G401 (cell line): ENCODE results near the gene MCRIP1. TPM values are rescaled to one million over a fixed set of nuclear protein-coding genes. Genes with fewer than 3 reads are reported as not detected.

ENCODE experiments used
- DNase-seq: peaks from one replicate; pipeline ENCODE4 v3.0.0-alpha.2; 2015; ENCODE audit warnings: low spot score
- in situ Hi-C: cut with HindIII; loops from 2 replicates; pipeline ENCODE4 v1.10.0; 2016; ENCODE audit warnings: low sequenced_read_pairs, mixed read lengths
- total RNA-seq: library from RNA; depleted of rRNA; stranded (reverse); fragments of >200 nt; shearing (Covaris generic); gene quantifications from 2 replicates; pipeline ENCODE4 v1.2.3, GENCODE V29; 2014; rRNA removed

MCRIP1 gene
- 130 and 133 TPM in 2 replicates for total RNA-seq

GRCh38 chr17:81833160-81833920 is at the start of gene MCRIP1:
Gene MCRIP1, minus strand, starts transcription at chr17:81833291. Its CDS starts 8,785 bp downstream, at chr17:81824506.
- DNase-seq = peak; percentile 85
- in situ Hi-C loops = no loop called here

DNA sequence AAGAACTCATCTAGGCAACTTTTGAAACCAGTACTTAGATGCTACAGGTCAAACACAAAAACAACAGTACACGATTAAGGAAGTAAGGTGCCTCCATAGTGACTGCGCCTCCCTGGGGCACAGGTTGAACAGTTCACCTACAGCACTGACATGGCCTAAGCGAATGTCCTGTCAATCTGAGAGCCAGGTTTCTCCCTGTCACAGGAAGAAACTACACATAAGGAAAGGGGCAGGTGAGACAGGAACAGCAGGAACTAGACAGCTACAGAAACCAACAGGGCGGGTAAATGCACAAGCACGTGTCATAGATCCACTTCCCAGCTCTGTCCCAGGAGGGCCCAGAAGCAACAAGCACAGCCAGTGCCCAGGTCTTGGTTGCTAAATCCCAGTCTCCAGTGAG is 46.0 kb upstream of the MCRIP1 start:
- no peak for DNase-seq
- in situ Hi-C loops = no loop called here

GRCh38 chr17:81878294-81878693 is 45.2 kb upstream of the MCRIP1 start:
- DNase-seq = no peak
- in situ Hi-C loops = no loop called here

DNA sequence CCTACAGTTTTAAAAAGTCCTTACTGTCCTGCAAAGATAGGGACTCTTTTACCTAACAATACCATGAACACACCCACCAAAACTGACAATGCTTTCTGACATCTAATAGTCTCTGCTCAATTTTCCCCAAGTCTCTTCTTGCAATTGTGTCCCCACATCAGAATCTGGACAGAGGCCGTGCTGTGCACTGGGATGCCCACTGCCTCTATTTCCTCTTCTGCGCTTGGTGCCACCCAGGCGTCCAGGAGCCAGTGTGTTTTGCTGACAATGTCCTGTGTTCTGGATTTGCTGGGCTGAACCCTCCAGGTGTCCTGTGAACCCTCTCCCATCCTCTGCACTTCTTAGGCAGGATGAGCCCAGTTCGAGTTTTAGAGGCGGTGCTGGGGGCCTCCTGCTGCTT is 44.5 kb upstream of the MCRIP1 start:
- no peak for DNase-seq
- in situ Hi-C loops = no loop called here

DNA sequence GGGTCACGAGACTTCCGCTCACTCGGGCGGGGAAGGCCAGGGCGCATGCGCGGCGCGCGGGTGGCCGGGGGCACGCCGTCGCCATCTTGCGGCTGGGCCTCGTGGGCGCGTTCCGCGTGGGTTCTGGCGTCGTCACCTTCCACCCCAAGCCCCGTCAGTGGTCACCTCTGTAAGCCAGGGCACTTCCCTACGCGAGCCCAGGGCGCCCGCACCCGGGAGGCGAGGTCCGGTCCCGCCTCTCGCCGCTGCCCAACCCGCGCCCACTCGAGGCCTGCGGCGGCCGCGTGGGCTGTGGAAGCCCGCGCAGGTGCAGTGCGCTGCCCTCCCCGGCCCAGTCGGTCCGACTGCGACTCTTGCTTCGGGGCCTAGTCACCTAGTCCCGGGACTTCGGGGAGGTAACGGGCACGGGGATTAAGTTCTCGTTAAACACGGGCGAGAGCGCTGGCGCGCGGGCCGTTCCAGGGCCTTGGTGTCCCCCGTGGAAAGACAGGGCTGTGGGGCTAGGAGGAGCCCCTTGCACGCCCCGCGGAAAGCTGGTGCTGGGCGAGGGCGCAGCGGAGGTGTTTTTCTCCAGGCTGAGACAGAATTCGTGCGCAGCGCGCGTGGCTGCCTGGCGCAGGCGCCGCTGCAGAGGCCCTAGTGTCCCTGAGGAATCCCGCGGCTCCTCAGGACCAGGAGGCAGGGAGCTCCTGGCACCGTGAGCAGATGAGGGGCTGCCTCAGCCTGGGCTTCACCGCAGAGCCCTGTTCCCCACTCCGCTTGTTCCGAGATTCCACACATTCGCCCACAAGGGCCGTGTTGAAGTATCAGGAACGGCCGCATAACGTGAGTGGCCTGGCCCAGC is 38.5 kb upstream of the MCRIP1 start:
- DNase-seq = peak; percentile 83
- in situ Hi-C loops = no loop called here

DNA sequence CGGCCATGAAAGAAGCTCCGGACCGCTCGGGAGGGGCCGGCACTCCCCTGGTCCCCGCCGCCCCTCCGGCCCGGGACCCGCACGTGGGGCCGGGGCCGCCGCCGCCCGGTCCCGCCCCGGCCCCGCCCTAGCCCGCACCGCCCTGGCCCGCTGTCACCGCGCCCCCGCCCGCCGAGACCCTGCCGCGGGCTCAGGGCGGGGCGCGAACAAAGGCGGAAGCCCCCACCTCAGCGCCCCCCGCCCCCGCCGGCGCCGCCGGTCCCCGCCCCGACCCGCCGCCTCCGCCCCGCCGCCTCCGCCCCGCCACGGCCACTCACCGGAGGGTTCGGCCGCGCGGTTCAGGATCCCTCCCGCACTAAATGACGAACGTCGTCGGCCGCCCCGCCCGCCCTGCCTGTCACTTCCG is 37.9 kb upstream of the MCRIP1 start, which contains the start of gene ARHGDIA:
Gene ARHGDIA (minus strand): TSS at position 357 of the 406 bp plus-strand sequence. CDS start 1,407 bp downstream, outside the sequence.
- DNase-seq = no peak
- in situ Hi-C loops = no loop called here

DNA sequence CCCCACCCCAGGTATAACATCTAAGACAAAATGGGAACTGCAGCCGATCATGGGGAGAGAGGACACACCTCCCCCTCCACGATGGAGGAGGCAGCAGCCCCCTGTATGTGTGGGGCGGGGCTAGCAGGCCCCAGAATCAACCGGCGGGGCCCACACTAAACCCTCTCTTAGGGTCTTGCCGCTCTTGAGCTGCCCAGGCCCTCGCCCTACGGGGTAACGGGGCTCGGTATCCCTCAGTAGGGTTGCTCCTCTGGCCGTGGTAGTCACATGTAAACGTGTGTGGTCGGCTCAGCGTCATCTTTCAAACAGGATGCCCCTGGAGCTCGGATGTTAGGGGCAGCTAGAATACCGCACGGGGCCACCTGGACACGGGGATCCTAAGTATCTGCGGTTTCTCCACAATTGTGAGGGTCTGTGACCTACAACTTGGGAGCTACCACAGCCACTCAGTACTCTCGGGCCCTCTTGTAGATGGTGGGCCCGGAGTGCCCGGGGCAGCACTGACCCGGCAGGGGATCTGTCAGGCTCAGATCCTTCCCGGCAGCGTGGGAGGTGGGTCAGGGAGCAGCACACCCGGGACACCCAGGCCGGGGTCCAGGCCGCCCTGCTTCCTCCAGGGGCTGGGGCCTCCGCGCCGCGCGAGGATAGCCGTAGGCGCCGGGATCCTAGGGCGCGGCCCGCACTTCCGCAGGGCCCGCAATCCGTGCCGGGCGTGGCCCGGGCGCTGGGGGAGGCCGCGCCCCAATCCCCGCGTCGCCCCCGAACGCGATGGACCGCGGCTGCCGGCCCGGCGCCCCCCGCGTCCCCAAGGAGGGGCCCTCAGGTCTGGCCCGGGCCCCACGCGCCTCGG is 37.3 kb upstream of the MCRIP1 start:
- in situ Hi-C loops = no loop called here
- no peak for DNase-seq

GRCh38 chr17:81869221-81870130 is 36.4 kb upstream of the MCRIP1 start:
- in situ Hi-C loops = no loop called here
- DNase-seq = peak; percentile 33

GRCh38 chr17:81868674-81869220 is 35.7 kb upstream of the MCRIP1 start:
- no peak for DNase-seq

GRCh38 chr17:81867991-81868673 is 35.0 kb upstream of the MCRIP1 start:
- no peak for DNase-seq

More at GRCh38 chr17:81868674-81869220, 35.7 kb upstream of the MCRIP1 start:
- in situ Hi-C loops = no loop called here

GRCh38 chr17:81867170-81867990 is 34.3 kb upstream of the MCRIP1 start:
- DNase-seq = peak; percentile 35

More at GRCh38 chr17:81867991-81868673, 35.0 kb upstream of the MCRIP1 start:
- in situ Hi-C loops = no loop called here

DNA sequence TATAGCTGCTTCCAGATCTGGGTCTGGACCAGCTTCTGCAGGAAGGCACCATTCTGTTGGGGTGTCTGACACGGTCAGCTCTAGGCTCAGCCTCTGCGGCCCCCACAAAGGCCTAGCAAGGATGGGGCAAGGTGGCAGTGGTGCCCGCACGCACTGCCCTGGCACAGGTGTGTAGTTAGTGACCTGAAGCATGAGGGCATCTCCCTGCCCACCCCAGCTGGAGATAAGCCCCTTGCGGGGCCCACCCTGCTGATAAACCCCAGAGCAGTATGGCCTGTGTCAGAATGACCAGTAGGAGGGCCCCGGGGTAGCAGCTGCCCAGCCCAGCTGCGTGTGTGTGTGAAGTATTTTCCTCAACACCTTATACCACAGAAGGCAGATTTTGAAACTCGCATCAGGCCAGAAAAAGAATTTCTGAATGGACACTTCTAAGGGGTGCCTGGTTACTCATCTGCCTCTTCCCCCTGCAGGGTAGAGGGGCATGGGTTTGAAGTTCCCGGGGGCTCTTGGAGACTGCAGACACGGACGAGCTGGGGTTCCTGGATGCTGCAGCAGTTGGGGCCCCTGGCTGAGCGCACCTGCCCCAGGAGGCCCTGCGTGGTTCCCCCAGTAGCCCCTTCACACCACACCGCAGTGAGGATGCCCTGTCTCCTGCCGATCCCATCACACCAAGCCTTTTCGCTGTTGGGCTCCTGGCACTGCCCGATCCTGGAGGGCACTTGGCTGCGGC is 33.5 kb upstream of the MCRIP1 start:
- in situ Hi-C loops = no loop called here
- no peak for DNase-seq

More at GRCh38 chr17:81867170-81867990, 34.3 kb upstream of the MCRIP1 start:
- in situ Hi-C loops = no loop called here

DNA sequence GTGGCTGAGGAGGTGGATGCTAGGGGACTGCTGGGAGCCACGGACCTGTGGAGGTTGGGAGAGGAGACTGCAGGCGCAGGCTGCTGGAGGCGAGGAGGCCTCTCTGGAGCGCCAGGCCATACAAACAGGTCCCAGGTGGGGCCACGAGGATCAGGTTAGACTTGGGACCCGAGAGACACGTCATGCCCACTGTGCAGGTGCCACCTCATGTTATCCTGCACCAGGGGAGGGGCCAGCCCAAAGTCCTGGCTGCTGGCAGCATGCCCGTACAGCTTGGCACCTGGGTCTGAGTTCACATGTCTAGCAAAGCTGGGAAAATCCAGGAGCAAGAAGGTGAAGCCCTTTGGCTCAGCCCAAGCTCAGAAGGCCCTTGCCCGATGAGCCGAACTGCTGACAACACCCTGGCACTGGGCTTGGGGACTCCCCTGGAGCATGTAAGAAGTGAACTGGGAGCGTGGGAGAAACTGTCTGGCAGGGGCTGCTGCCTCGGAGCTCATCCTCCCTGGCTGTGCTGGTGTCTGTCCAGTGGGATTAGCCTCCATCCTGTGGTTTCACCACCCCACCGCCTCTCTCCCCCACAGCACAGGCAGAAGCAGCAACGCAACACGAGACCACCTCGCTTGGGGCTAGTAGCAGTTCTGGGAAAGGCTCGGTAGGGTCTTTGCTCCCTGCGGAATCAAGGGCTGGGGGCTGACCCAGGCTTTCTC is 32.8 kb upstream of the MCRIP1 start:
- DNase-seq = no peak
- in situ Hi-C loops = no loop called here

DNA sequence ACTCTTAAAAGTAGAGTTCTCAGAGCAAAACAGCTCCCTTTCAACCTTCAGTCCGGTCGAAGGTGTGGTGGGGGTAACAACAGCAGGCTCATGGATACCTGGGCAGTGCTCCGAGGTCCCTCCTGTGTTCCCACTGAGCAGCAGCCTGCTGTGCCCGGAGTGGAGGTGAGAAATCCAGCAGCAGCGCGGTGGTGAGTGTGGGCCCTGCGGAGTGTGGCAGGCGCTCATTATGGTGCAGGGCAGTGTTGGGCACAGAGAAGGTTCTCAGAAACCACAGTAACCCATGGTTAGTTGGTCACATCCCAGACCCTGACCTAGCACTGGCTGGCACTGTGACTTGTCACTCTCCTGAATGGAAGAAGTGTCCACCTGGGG is 32.3 kb upstream of the MCRIP1 start:
- DNase-seq = no peak
- in situ Hi-C loops = no loop called here
